Smooth muscle cell (in vitro differentiated cells): ENCODE data around the gene ZNF771. TPM values are rescaled to one million over a fixed set of nuclear protein-coding genes. Genes with fewer than 3 reads are reported as not detected.

Experiments
- DNase-seq: peaks from one replicate; lab custom pipeline; 2025; ENCODE audit not compliant: unreplicated experiment; lab: John Stamatoyannopoulos, UW
- H2AFZ ChIP-seq: fragments of 200-600 bp; sonication (generic); 2 replicates; pipeline ENCODE4 v1.6.0; 2016; ENCODE audit warnings: antibody characterized with exemption, low read depth, mild to moderate bottlenecking
- H3F3A ChIP-seq: fragments of 200-600 bp; sonication (generic); 2 replicates; pipeline ENCODE4 v1.6.0; 2017; ENCODE audit warnings: antibody characterized with exemption, low read depth
- H3K27ac ChIP-seq: fragments of 200-600 bp; sonication (generic); 2 replicates; pipeline ENCODE4 v1.5.1; 2016; ENCODE audit warnings: low read depth, mild to moderate bottlenecking
- H3K27me3 ChIP-seq: fragments of 200-600 bp; sonication (generic); 2 replicates; pipeline ENCODE4 v1.6.1; 2016; ENCODE audit warnings: low read depth, mild to moderate bottlenecking
- H3K36me3 ChIP-seq: fragments of 200-600 bp; sonication (generic); 2 replicates; pipeline ENCODE4 v1.5.1; 2016; ENCODE audit warnings: low read depth
- H3K4me1 ChIP-seq: fragments of 200-600 bp; sonication (generic); 2 replicates; pipeline ENCODE4 v1.5.1; 2016; ENCODE audit warnings: low read depth
- H3K4me2 ChIP-seq: fragments of 200-600 bp; sonication (generic); 2 replicates; pipeline ENCODE4 v1.6.0; 2016; ENCODE audit warnings: mild to moderate bottlenecking
- H3K4me3 ChIP-seq: fragments of 200-600 bp; sonication (generic); 2 replicates; pipeline ENCODE4 v1.5.1; 2016; ENCODE audit warnings: mild to moderate bottlenecking
- H3K79me2 ChIP-seq: fragments of 200-600 bp; sonication (generic); 2 replicates; pipeline ENCODE4 v1.6.0; 2016; ENCODE audit warnings: low read depth, mild to moderate bottlenecking
- H3K9ac ChIP-seq: fragments of 200-600 bp; sonication (generic); 2 replicates; pipeline ENCODE4 v1.6.0; 2016; ENCODE audit warnings: low read depth
- H3K9me3 ChIP-seq: fragments of 200-600 bp; sonication (generic); replicated peaks from 2 replicates; pipeline ENCODE4 v1.5.1; 2016; ENCODE audit warnings: low read depth
- H4K20me1 ChIP-seq: fragments of 200-600 bp; sonication (generic); 2 replicates; pipeline ENCODE4 v1.6.0; 2016; ENCODE audit warnings: low read depth
- WGBS: methylation state at CpG from one replicate; pipeline ENCODE4 v1.1.7; 2016; ENCODE audit warnings: low lambda C conversion rate; 5-methylcytosine and 5-hydroxymethylcytosine counted together
- polyA plus RNA-seq: library from polyadenylated mRNA; unstranded; fragments of >200 nt; fragmentation: Nextera tagmentation; extraction: Ambion mirVana; gene quantifications from 2 replicates; pipeline ENCODE4 v1.2.1, GENCODE V29; 2016
- total RNA-seq: library from RNA; depleted of rRNA; stranded (reverse); fragments of >200 nt; gene quantifications from 2 replicates; pipeline ENCODE4 v1.2.3, GENCODE V29; 2014
- TF ChIP-seq, protein P1 (sequence below): fragments of 200-600 bp; sonication (generic); IDR thresholded peaks from 2 replicates; pipeline ENCODE4 v1.5.1; 2017; ENCODE audit warnings: borderline replicate concordance, mild to moderate bottlenecking, antibody characterized with exemption; ENCODE audit not compliant: insufficient read depth, poor library complexity, severe bottlenecking

Gene ZNF771
- total and polyA plus RNA-seq, 2 experiments from 2014 or later: 7.2 to 20.9 TPM

DNA sequence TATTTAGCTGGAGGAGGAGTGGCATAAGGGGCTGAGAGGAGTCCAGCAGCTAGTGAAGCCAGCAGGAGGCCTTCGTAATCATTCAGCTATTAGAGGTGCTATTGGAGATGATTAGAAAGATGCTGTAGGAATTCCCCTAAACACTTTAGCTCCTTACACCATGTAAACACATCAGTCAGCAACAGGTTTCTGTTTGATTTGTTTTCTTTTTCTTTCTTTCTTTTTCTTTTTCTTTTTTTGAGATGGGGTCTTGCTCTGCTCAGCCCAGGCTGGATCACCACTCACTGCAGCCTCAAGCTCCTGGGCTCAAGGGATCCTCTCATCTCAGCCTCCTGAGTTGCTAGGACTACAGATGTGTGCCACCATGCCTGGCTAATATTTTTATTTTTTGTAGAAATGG is 48.9 kb downstream of the ZNF771 start:
- Histone ChIP-seq H3K27me3 (no peaks in the 10 kb centered on the region), H2AFZ (no peak overlapping the region), H3K4me1 (no peaks in the 10 kb centered on the region), H3F3A (no peaks in the 10 kb centered on the region), H3K9ac (no peak overlapping the region), H3K27ac (no peak overlapping the region), H3K4me3 (no peak overlapping the region), H3K9me3 (no peaks in the 10 kb centered on the region), H3K36me3 (no peaks in the 10 kb centered on the region), H3K4me2 (no peak overlapping the region), H3K79me2 (no peaks in the 10 kb centered on the region), H4K20me1 (no peaks in the 10 kb centered on the region)
- TF ChIP-seq, protein P1, sequence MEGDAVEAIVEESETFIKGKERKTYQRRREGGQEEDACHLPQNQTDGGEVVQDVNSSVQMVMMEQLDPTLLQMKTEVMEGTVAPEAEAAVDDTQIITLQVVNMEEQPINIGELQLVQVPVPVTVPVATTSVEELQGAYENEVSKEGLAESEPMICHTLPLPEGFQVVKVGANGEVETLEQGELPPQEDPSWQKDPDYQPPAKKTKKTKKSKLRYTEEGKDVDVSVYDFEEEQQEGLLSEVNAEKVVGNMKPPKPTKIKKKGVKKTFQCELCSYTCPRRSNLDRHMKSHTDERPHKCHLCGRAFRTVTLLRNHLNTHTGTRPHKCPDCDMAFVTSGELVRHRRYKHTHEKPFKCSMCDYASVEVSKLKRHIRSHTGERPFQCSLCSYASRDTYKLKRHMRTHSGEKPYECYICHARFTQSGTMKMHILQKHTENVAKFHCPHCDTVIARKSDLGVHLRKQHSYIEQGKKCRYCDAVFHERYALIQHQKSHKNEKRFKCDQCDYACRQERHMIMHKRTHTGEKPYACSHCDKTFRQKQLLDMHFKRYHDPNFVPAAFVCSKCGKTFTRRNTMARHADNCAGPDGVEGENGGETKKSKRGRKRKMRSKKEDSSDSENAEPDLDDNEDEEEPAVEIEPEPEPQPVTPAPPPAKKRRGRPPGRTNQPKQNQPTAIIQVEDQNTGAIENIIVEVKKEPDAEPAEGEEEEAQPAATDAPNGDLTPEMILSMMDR: no peak
- no peak for DNase-seq
- WGBS: 95% methylated on average over 1 of the region's 1 CpG

DNA sequence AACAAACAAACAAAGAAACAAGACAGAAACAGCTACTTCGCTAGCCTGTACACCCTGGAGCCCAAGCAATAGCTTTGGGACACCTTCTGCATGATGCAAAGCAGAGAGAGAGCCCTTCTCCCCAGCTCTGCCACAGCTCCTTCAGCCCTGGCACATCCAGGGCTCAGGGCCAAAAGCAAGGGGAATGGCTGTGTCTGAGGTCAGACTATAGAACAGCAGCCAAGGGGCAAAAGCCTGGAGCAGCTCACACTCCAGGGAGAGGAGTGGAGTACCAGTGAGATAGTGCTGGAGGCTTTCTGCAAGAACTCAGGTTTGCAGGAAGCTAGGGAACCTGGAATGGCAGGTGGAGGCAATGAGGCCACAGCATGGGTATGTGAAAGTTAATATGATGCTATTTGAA is 49.9 kb downstream of the ZNF771 start:
- TF ChIP-seq, protein P1: no peak
- 94% methylated on average over 1 of the region's 1 CpG for WGBS

DNA sequence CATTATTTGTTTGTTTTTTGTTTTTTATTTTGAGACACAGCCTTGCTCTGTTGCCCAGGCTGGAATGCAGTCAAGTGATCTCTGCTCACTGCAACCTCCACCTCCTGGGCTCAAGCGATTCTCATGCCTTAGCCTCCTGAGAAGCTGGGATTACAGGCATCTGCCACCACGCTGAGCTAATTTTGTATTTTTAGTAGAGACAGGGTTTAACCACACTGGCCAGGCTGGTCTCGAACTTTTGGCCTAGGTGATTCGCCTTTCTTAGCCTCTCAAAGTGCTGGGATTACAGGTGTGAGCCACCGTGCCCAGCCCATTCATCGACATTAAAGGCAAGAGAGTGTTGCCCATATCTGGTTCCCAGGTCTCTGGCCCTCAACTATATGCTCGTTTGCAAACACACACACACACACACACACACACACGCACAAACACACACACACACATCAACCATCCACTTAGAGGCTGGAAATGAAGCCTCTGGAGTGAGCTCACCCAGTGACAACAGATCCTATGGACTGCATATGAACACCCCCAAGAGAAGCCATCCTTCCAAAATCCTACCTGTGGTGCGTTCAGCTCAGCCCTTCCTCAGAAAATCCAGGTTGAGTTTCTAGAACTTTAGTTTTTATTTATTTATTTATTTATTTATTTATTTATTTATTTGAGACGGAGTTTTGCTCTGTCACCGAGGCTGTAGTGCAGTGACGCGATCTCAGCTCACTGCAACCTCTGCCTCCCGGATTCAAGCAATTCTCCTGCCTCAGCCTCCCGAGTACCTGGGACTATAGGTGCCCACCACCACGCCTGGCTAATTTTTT is 50.5 kb downstream of the ZNF771 start:
- no peaks in the 10 kb centered on the region for H3K27me3 ChIP-seq
- H4K20me1 ChIP-seq: no peaks in the 10 kb centered on the region
- no peaks in the 10 kb centered on the region for H3F3A ChIP-seq
- no peak overlapping the region for H3K4me3 ChIP-seq
- no peaks in the 10 kb centered on the region for H3K36me3 ChIP-seq
- H3K27ac ChIP-seq: no peak overlapping the region
- TF ChIP-seq, protein P1: no peak
- H3K9me3 ChIP-seq: no peaks in the 10 kb centered on the region
- DNase-seq: no peak
- H3K4me2 ChIP-seq: no peak overlapping the region
- no peaks in the 10 kb centered on the region for H3K79me2 ChIP-seq
- H2AFZ ChIP-seq: no peak overlapping the region
- H3K9ac ChIP-seq: no peak overlapping the region
- H3K4me1 ChIP-seq: no peaks in the 10 kb centered on the region
- 96% methylated on average over 16 of the region's 16 CpGs for WGBS

More for the DNA sequence above, 49.9 kb downstream of the ZNF771 start:
- Histone ChIP-seq H3K9ac (no peak overlapping the region), H3K4me2 (no peak overlapping the region), H3K4me3 (no peak overlapping the region), H4K20me1 (no peaks in the 10 kb centered on the region), H3K4me1 (no peaks in the 10 kb centered on the region), H3K27ac (no peak overlapping the region), H3K79me2 (no peaks in the 10 kb centered on the region), H3F3A (no peaks in the 10 kb centered on the region), H3K36me3 (no peaks in the 10 kb centered on the region), H2AFZ (no peak overlapping the region), H3K27me3 (no peaks in the 10 kb centered on the region), H3K9me3 (no peaks in the 10 kb centered on the region)
- no peak for DNase-seq
